Tibial artery (tissue), 4 donors: ENCODE results near the gene UGT1A8.

Experiments
- DNase-seq, 2 donors: peaks; one replicate each; pipeline ENCODE4 v3.0.0-alpha.2; 2019
- H3K27ac ChIP-seq, 2 donors: fragments of 200-600 bp; sonication (generic) in 1 of 2; 1 replicate in 1 of 2; 2 replicates in 1 of 2; pipeline ENCODE4 v1.5.1; 2018 to 2019; ENCODE audit warnings: mild to moderate bottlenecking in 1 of 2
- H3K27me3 ChIP-seq, 2 donors: fragments of 200-600 bp; sonication (generic) in 1 of 2; one replicate each; pipeline versions ENCODE4 v1.5.1 to v1.6.0; 2016 to 2019
- H3K36me3 ChIP-seq, 3 donors: fragments of 200-600 bp; sonication (generic) in 2 of 3; one replicate each; pipeline ENCODE4 v1.5.1; 2016 to 2019; ENCODE audit warnings: mild to moderate bottlenecking in 2 of 3
- H3K4me1 ChIP-seq, 4 donors: fragments of 200-600 bp; sonication (generic) in 2 of 4; 1 replicate in 3 of 4; 2 replicates in 1 of 4; pipeline ENCODE4 v1.5.1; 2016 to 2019
- H3K4me3 ChIP-seq, 2 donors: fragments of 200-600 bp; sonication (generic) in 1 of 2; 1 replicate in 1 of 2; 2 replicates in 1 of 2; pipeline ENCODE4 v1.5.1; 2018 to 2019; ENCODE audit warnings: mild to moderate bottlenecking in 2 of 2
- H3K9me3 ChIP-seq, 3 donors: fragments of 200-600 bp; sonication (generic) in 1 of 3; one replicate each; pipeline ENCODE4 v1.5.1; 2016 to 2019
- intact Hi-C: fragments of 100-400 bp; cut with DNase I; formaldehyde crosslinking; loops from one replicate; pipeline ENCODE4 v1.15.0; 2023; ENCODE audit warnings: low total_unique reads
- TF ChIP-seq, protein P1 (sequence below), 2 experiments: fragments of 200-600 bp in 1 of 2; fragments of 450-650 bp in 1 of 2; IDR thresholded peaks; one replicate each; pipeline ENCODE4 v1.5.1; 2017 to 2019; ENCODE audit warnings: antibody characterized with exemption in 2 of 2, mild to moderate bottlenecking in 1 of 2, moderate library complexity in 1 of 2

The UGT1A8 gene

DNA sequence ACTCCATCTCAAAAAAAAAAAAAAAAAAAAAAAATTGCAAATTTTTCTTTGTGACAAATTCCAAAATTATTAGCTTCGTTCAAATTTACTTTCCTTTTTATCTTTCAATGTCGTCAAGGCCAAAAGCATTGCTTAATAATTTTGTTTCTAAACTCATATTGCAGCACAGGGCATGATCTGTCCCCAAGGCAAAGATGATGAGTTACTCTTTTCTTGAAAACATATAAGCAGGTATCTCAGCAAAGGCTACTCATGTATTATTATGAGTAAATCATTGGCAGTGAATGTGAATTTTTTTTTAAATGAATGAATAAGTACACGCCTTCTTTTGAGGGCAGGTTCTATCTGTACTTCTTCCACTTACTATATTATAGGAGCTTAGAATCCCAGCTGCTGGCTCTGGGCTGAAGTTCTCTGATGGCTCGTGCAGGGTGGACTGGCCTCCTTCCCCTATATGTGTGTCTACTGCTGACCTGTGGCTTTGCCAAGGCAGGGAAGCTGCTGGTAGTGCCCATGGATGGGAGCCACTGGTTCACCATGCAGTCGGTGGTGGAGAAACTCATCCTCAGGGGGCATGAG is 64.2 kb downstream of the UGT1A8 start, which contains the start of gene UGT1A7:
UGT1A7 (plus strand) TSS at position 381 of the 579 bp plus-strand sequence; CDS start at position 418, 37 bp downstream.
- intact Hi-C loops, result no loop called here
- TF ChIP-seq, protein P1, sequence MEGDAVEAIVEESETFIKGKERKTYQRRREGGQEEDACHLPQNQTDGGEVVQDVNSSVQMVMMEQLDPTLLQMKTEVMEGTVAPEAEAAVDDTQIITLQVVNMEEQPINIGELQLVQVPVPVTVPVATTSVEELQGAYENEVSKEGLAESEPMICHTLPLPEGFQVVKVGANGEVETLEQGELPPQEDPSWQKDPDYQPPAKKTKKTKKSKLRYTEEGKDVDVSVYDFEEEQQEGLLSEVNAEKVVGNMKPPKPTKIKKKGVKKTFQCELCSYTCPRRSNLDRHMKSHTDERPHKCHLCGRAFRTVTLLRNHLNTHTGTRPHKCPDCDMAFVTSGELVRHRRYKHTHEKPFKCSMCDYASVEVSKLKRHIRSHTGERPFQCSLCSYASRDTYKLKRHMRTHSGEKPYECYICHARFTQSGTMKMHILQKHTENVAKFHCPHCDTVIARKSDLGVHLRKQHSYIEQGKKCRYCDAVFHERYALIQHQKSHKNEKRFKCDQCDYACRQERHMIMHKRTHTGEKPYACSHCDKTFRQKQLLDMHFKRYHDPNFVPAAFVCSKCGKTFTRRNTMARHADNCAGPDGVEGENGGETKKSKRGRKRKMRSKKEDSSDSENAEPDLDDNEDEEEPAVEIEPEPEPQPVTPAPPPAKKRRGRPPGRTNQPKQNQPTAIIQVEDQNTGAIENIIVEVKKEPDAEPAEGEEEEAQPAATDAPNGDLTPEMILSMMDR (IDR thresholded peaks at IDR 0.05), result no peak
- H3K9me3 ChIP-seq, result no peaks in the 10 kb centered on the region
- no peaks in the 10 kb centered on the region for H3K27me3 ChIP-seq
- H3K36me3 ChIP-seq, result no peaks in the 10 kb centered on the region
- no peak within 1 kb of the TSS for H3K4me3 ChIP-seq
- H3K27ac ChIP-seq, result no peak within 1 kb of the TSS
- DNase-seq, result no peak
- H3K4me1 ChIP-seq, result no peaks in the 10 kb centered on the region

- DNase-seq, result no peak
- Histone ChIP-seq H3K4me3 (no peak overlapping the region), H3K27ac (no peak overlapping the region), H3K36me3 (no peaks in the 10 kb centered on the region), H3K27me3 (no peaks in the 10 kb centered on the region), H3K4me1 (no peaks in the 10 kb centered on the region), H3K9me3 (no peaks in the 10 kb centered on the region)
- TF ChIP-seq, protein P1 (IDR thresholded peaks at IDR 0.05), result no peak
- intact Hi-C loops, result no loop called here
Observed at GRCh38 chr2:233684640-233685039, 67.2 kb downstream of the UGT1A8 start.

- no peak overlapping the region for H3K4me3 ChIP-seq
- H3K27ac ChIP-seq, result no peak overlapping the region
- intact Hi-C loops, result no loop called here
- no peaks in the 10 kb centered on the region for H3K27me3 ChIP-seq
- H3K9me3 ChIP-seq, result no peaks in the 10 kb centered on the region
- H3K36me3 ChIP-seq, result no peaks in the 10 kb centered on the region
- no peak for DNase-seq
- no peaks in the 10 kb centered on the region for H3K4me1 ChIP-seq
- TF ChIP-seq, protein P1 (IDR thresholded peaks at IDR 0.05), result no peak
Observed at GRCh38 chr2:233686928-233687327, 69.5 kb downstream of the UGT1A8 start.

- Histone ChIP-seq H3K9me3 (no peaks in the 10 kb centered on the region), H3K4me3 (no peak overlapping the region), H3K36me3 (no peaks in the 10 kb centered on the region), H3K27ac (no peak overlapping the region), H3K27me3 (no peaks in the 10 kb centered on the region), H3K4me1 (no peaks in the 10 kb centered on the region)
- intact Hi-C loops, result no loop called here
- DNase-seq, result no peak
- TF ChIP-seq, protein P1 (IDR thresholded peaks at IDR 0.05), result no peak
Observed at GRCh38 chr2:233688341-233688740, 70.9 kb downstream of the UGT1A8 start.

- Histone ChIP-seq H3K9me3 (no peaks in the 10 kb centered on the region), H3K27ac (no peak overlapping the region)
- intact Hi-C loops, result no loop called here
Observed at GRCh38 chr2:233689031-233689430, 71.6 kb downstream of the UGT1A8 start.

More at GRCh38 chr2:233689031-233689430, 71.6 kb downstream of the UGT1A8 start:
- DNase-seq, result no peak
- Histone ChIP-seq H3K4me1 (no peaks in the 10 kb centered on the region), H3K4me3 (no peak overlapping the region), H3K36me3 (no peaks in the 10 kb centered on the region), H3K27me3 (no peaks in the 10 kb centered on the region)
- TF ChIP-seq, protein P1 (IDR thresholded peaks at IDR 0.05), result no peak
